AML-193 (cell line): Measurements from ENCODE around the gene KRTAP12-1.
"Not testable (repeated sequence)": the region's sequence is repeated elsewhere in the genome, so short reads cannot be mapped to it uniquely, and the experiment has no call there.

Experiments used
- DNase-seq, 2 experiments: peaks; one replicate each; lab custom pipeline; 2025; lab: John Stamatoyannopoulos, UW

KRTAP12-1 gene

DNA sequence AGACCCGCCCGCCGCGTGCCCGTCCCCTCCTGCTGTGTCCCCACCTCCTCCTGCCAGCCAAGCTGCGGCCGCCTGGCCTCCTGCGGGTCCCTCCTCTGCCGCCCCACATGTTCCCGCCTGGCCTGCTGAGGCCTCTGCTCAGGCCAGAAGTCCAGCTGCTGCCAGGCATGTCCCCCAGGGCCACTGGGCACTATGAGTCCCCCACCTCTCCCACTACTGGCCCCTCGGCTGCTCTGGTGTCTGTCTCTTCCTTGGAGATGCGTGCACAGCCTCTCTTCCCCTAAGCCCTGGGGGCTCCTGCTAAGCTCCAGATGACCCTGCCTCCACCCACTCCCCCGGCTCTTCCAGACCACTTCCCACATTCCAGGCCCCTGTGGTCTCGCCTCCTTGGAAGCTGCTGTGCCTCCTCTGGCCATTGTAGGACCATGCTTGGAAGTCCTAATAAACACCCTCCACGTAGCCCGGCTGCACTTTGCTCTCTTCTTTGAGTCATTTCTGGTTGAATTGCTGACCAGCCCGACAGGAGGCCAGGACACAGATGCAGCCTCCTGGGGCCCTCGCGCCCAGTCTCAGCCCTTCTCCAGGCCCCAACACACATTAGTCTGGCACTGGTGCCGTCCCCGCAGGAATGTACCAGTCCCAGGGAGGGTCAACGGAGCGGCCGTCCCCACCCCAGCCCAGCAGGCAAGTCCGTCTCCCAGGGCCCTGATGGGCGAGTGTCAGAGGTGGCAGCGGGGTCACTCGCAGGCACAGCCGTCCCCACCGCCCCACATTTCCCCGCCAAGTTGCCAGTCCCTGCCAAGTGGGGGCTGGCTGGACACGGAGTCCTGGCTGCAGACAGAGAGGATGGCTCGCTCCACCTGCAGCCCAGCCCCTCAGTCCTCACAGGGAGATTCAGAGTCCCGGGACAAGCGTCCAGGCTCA lies 16.1 kb upstream of the KRTAP12-1 start:
- DNase-seq, result no peak

- DNase-seq, result not testable (repeated sequence)
Measured at GRCh38 chr21:44697172-44697810, 15.3 kb upstream of the KRTAP12-1 start, which contains the start of gene KRTAP10-12. KRTAP10-12 (plus strand) TSS chr21:44697172; CDS start chr21:44697202, 30 bp downstream.

GRCh38 chr21:44696572-44696971 lies 14.6 kb upstream of the KRTAP12-1 start:
- no peak for DNase-seq

- DNase-seq, result no peak
Measured at GRCh38 chr21:44695641-44696040, 13.7 kb upstream of the KRTAP12-1 start.

DNA sequence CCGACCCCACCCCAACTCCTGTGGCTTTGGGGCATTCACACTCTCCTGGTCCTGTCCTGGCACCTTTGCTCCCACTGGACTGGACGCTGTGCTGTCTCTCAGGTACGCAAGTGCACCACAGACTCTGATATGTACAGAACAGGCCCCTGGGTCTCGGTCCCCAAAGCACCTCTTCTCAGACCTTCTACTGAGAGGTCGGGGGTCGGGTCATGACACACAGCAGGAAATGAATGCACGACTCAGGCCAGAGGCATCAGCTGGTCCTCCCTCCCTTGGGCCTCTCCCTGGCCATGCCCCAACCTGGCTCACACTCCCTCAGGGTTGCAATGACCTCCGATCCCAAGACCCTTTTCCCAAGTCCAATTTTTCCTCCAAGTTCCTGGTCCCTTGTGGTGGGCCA lies 13.2 kb upstream of the KRTAP12-1 start:
- no peak for DNase-seq

- no peak for DNase-seq
Measured at GRCh38 chr21:44694776-44695175, 12.8 kb upstream of the KRTAP12-1 start.

- no peak for DNase-seq
Measured at GRCh38 chr21:44692798-44693512, 11.0 kb upstream of the KRTAP12-1 start.

GRCh38 chr21:44691686-44692085 lies 9.7 kb upstream of the KRTAP12-1 start:
- no peak for DNase-seq

DNA sequence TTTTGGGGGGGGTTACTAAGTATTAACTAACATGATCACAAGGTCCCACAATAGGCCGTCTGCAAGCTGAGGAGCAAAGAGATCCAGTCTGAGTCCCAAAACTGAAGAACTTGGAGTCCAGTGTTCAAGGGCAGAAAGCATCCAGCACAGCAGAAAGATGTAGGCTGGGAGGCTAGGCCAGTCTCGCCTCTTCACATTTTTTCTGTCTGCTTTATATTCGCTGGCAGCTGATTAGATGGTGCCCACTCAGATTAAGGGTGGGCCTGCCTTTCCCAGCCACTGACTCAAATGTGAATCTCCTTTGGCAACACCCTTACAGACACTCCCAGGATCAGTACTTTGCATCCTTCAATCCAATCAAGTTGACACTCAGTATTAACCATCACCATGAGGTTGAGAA lies 7.8 kb upstream of the KRTAP12-1 start:
- DNase-seq, result not testable (repeated sequence)

- no peak for DNase-seq
Measured at GRCh38 chr21:44687671-44688070, 5.7 kb upstream of the KRTAP12-1 start.

DNA sequence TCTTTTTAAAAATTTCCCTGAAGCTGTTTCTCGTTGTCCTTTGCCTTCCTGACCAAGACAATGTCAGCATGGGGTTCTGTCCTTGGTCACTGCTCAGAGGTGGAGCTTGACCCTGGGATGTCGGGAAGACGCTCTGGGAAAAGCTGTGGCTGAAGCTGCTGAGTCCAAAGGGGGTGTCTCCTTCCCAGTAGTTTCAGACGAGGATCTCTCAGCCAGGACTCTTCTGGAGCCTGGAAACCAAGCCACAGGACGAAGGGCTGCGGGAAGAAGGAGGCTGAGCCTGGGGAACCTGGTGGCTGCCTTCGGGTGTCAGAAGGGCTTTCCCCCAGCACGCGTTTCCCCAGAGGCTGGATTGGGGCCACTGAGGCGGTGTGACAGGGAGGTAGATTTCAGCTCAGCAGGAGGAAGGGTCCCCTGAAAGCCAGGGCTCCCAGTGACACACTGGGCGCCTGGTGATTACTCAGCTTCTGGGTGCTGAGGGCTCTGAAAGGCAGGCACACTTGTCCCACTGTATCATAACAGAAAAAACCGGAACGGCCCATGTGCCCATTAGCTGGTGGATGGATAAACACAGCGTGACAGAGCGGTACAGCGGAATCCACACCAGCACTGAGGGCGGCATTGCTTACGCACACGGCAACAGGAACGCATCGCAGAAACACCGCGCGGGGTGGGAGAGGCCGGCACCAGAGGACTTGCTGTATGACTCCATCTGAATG lies 5.0 kb upstream of the KRTAP12-1 start:
- DNase-seq, result no peak

- DNase-seq, result no peak
Measured at GRCh38 chr21:44686000-44686781, 4.2 kb upstream of the KRTAP12-1 start.

DNA sequence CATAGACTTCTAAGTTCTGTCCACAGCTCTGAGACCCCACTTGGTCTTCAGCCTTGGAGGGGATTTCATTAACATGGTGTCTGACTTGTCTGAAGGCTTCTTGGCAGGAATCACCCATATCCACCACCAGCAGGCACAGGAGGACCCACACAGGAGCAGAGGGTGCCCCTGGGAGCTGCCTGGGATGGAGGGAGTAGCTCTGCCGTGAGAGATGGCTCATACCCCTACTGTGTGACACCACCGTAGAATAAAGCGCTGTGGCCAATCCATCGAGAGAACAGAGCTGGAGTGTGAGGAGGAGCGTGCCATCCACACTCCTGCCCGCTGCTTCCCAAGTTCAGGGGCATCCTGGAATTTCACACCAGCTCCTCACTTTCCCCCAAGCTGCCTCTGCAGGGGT lies 3.1 kb upstream of the KRTAP12-1 start:
- DNase-seq, result not testable (repeated sequence)

- DNase-seq, result no peak
Measured at GRCh38 chr21:44684483-44684882, 2.5 kb upstream of the KRTAP12-1 start.

DNA sequence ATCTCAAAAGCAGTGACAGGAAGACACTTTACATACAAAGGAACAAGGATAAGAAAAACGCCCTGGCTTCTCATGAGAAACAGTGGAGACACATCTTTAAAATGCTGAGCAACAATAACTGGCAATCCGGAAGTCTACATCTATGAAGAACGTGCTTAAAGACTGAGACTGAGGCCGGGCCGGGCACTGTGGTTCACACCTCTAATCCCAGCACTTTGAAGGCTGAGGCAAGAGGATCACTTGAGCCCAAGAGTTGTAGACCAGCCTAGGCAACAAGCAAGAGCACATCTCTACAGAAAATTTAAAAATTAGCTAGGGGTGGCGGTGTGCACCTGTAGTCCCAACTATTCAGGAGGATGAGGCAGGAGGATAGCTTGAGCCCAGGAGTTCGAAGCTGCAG lies 2.1 kb upstream of the KRTAP12-1 start:
- DNase-seq, result no peak

DNA sequence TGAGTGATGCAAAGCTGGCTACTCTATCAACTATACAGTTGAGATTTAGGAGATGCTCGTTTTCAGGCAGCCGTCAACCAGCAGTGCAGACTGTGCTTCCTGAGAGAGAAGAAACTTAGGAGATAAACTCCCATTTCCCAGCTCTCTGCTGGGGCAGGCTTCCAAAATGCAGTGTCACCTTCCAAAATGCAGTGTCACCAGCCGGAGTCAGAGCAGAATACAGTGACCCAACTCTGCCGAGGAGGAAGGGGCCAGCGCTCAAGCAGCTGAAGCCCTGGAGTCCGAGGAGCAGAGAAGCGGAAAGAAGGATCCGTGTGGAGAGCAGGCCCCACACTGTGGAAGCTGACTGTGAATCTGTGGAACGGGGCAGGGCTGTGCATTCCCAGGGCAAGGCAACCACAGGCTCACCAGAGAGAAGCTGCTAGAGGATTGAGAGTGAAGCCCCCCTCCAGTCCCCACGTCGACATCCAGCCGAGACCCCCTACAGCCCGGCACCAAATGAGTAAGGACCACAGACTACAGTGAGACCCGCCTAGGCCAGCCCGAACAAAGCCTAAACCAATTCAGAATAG lies 703 bp upstream of the KRTAP12-1 start:
- DNase-seq, result no peak

DNA sequence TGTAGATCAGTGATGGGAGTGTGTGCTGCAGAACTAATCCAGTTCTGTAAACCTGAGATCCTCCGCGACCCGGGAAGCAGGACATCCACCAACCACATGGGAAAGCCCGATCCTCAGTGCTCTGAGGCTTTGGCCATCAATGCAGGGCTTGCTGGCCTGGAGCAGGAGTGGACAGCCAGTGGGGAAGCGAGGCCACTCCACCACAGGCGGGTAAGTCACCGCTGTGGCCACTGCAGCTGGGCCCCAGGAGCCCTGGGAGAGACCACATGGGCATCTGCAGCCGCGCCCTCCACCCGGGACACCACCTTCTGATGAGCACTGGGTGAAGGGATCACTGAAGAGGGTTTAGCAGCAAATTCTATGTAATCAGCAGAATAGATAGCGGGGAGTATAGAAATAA lies 811 bp downstream of the KRTAP12-1 start:
- no peak for DNase-seq

- DNase-seq, result no peak
Measured at GRCh38 chr21:44677881-44678280, 4.1 kb downstream of the KRTAP12-1 start.

- DNase-seq, result no peak
Measured at GRCh38 chr21:44671911-44672310, 10.1 kb downstream of the KRTAP12-1 start.

- no peak for DNase-seq
Measured at GRCh38 chr21:44670642-44671432, 11.1 kb downstream of the KRTAP12-1 start.
